Measurements from ENCODE around the gene EPB41L3.

GRCh38 chr18:5507756-5508155 lies 36.0 kb downstream of the EPB41L3 start:
- TF ChIP-seq CTCF (IDR thresholded peaks at IDR 0.05), result no peak
- TF ChIP-seq POLR2A (IDR thresholded peaks at IDR 0.05), result no peak
